ENCODE data around the gene KIF18A.

The KIF18A gene

GRCh38 chr11:28043930-28044709, 63.8 kb downstream of the KIF18A start:
- DNase-seq (ENCODE audit: low read depth in 1 of 2, low spot score in 1 of 2), result no peak

GRCh38 chr11:28040384-28040783, 67.6 kb downstream of the KIF18A start:
- no peaks in the 10 kb centered on the region for H3K27me3 ChIP-seq (ENCODE audit: insufficient read depth, poor library complexity, severe bottlenecking)
- TF ChIP-seq SPI1 (IDR thresholded peaks at IDR 0.05; ENCODE audit: borderline replicate concordance, low read depth) (no peak), REST (IDR thresholded peaks at IDR 0.05; ENCODE audit: insufficient replicate concordance, low read depth) (no peak), CTCF (IDR thresholded peaks at IDR 0.05; ENCODE audit: insufficient read depth, low read length) (no peak), POLR2AphosphoS5 (IDR thresholded peaks at IDR 0.05; ENCODE audit: low read depth) (no peak), GABPA (IDR thresholded peaks at IDR 0.05; ENCODE audit: low read depth) (no peak)
- no peak overlapping the region for H3K4me3 ChIP-seq (replicated peaks; ENCODE audit: insufficient read depth, low read length)
- no peak for DNase-seq (ENCODE audit: low read depth in 1 of 2, low spot score in 1 of 2)
- H3K27ac ChIP-seq (replicated peaks), result no peak overlapping the region

More at GRCh38 chr11:28043930-28044709, 63.8 kb downstream of the KIF18A start:
- no peak overlapping the region for H3K27ac ChIP-seq (replicated peaks)
- H3K4me3 ChIP-seq (replicated peaks; ENCODE audit: insufficient read depth, low read length), result no peak overlapping the region
- TF ChIP-seq CTCF (IDR thresholded peaks at IDR 0.05; ENCODE audit: insufficient read depth, low read length), result no peak
- TF ChIP-seq POLR2AphosphoS5 (IDR thresholded peaks at IDR 0.05; ENCODE audit: low read depth), result no peak
- no peak for TF ChIP-seq GABPA (IDR thresholded peaks at IDR 0.05; ENCODE audit: low read depth)
- no peak for TF ChIP-seq SPI1 (IDR thresholded peaks at IDR 0.05; ENCODE audit: borderline replicate concordance, low read depth)
- no peak for TF ChIP-seq REST (IDR thresholded peaks at IDR 0.05; ENCODE audit: insufficient replicate concordance, low read depth)
- no peaks in the 10 kb centered on the region for H3K27me3 ChIP-seq (ENCODE audit: insufficient read depth, poor library complexity, severe bottlenecking)

DNA sequence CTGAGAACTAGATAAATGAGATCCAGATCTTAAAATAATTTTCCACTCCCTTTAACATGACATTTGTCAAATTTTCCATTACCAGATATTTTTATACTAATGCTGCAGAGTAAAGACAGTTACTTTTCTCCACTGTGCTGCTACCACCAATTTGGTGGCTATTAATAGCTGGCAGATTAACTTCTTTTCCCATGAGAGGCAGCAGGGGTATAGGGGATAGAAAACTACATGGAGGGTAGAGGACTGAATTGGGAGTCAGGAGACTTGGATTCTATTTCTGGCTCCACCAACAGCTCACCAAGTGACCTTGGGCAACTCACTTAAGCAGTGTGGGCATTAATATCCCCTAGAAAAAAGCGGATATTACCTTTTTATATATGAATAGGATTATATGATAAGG, 69.2 kb downstream of the KIF18A start:
- no peak for DNase-seq (ENCODE audit: low read depth in 1 of 2, low spot score in 1 of 2)

More for the DNA sequence above, 69.2 kb downstream of the KIF18A start:
- H3K4me3 ChIP-seq (replicated peaks; ENCODE audit: insufficient read depth, low read length), result no peak overlapping the region
- H3K27me3 ChIP-seq (ENCODE audit: insufficient read depth, poor library complexity, severe bottlenecking), result no peaks in the 10 kb centered on the region
- H3K27ac ChIP-seq (replicated peaks), result no peak overlapping the region
- TF ChIP-seq REST (IDR thresholded peaks at IDR 0.05; ENCODE audit: insufficient replicate concordance, low read depth) (no peak), GABPA (IDR thresholded peaks at IDR 0.05; ENCODE audit: low read depth) (no peak), SPI1 (IDR thresholded peaks at IDR 0.05; ENCODE audit: borderline replicate concordance, low read depth) (no peak), POLR2AphosphoS5 (IDR thresholded peaks at IDR 0.05; ENCODE audit: low read depth) (no peak), CTCF (IDR thresholded peaks at IDR 0.05; ENCODE audit: insufficient read depth, low read length) (no peak)
